ENCODE results near the gene ABCA7. TPM values are rescaled to one million over a fixed set of nuclear protein-coding genes. Genes with fewer than 3 reads are reported as not detected.
A peak's percentile ranks its signal among the peaks of the same experiment; 100 is the strongest.

ABCA7 gene
- total and polyA plus RNA-seq, 2 of the 8 experiments (the other 6 are each of a cell fraction or from before 2014, with no cell fraction given) = 10.4 to 25.6 TPM

DNA sequence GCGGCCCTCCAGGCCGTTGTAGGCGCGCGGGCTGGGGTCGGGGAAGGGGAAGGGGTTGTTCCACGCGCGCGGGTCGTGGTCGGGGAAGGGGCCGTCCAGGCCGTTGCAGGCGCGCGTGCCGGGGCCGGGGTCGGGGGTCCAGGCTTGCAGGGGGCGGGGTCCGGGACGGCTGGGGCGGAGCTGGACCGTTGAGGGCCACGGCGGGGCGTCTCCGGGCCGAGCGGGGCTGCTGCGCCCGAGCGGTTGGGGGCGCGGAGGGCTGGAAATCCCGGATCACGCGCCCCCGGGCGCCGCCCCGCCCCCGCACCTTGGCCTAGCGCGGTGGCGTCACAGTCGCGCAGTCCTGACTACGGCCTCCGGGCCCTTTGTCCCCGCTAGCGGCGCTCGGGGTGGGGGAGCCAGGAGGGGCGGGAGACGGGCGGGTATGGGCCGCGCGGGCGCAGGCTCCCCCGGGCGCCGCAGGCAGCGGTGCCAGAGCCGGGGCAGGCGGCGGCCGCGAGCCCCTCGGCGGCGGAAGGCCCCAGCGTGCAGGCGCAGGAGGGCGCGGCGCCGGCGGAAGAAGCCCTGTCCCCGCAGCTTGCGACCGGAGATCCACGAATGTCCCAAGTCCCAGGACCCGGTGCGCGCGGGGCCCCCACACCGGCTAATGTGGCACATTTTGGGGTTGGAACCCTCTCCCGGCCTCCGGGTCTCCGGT is 64.6 kb downstream of the ABCA7 start (continued):
- TF ChIP-seq RAD21 (IDR thresholded peaks at IDR 0.05 in 1 of 2, conservative IDR thresholded peaks at IDR 0.05 in 1 of 2; ENCODE audit: low read depth in 2 of 2, low read length in 2 of 2) = peak in 1 of 2 experiments; percentile 1; a peak in 1 of 4 replicates
- TF ChIP-seq ZNF274 (IDR thresholded peaks at IDR 0.05; ENCODE audit: borderline replicate concordance, extremely low read depth, low read length) = no peak
- peak; percentile 24 for TF ChIP-seq KDM4A (IDR thresholded peaks at IDR 0.05; ENCODE audit: low read depth, low read length, severe bottlenecking)
- TF ChIP-seq EGR1 (IDR thresholded peaks at IDR 0.05; ENCODE audit: borderline replicate concordance, low read depth, low read length) = peak; percentile 97
